A549 (cell line): ENCODE measurements around the gene RNASE7. TPM values are rescaled to one million over a fixed set of nuclear protein-coding genes. Genes with fewer than 3 reads are reported as not detected.

Experiments
- ATAC-seq, 2 experiments: fragments of 200-7000 bp in 1 of 2; fragments of >200 bp in 1 of 2; cut with Nextera tagmentation in 1 of 2; cut with Tn5 transposase in 1 of 2; 3 replicates each; pipeline versions ENCODE4 v1.8.0 to v1.9.1; 2018 to 2020; ENCODE audit warnings: mild to moderate bottlenecking in 1 of 2, moderate library complexity in 1 of 2
- CTCF ChIA-PET: fragments of 300-600 bp; sonication (Branson Sonifier 250); formaldehyde crosslinking; extraction: SDS; loops from one replicate; lab custom pipeline; 2021; ENCODE audit warnings: antibody characterized with exemption, inconsistent platforms; lab: Yijun Ruan, JAX
- POLR2A ChIA-PET: fragments of 350-600 bp; formaldehyde crosslinking; extraction: SDS; loops from one replicate; lab custom pipeline; 2021; ENCODE audit warnings: antibody characterized with exemption, inconsistent platforms; lab: Yijun Ruan, JAX
- DNase-seq, 2 experiments: peaks; one replicate each; pipeline versions ENCODE4 v3.0.0 to v3.0.0-alpha.2; 2011 to 2016; ENCODE audit warnings: low read depth in 1 of 2, low spot score in 1 of 2
- FAIRE-seq: peaks from 2 replicates; lab custom pipeline; 2011; peaks lifted over from hg19 to GRCh38; lab: Jason Lieb, UNC
- H3K27ac ChIP-seq, 2 experiments: fragments of >200 bp; sonication (Bioruptor Twin); formaldehyde crosslinking; 3 replicates each; pipeline ENCODE4 v1.5.1; 2016 to 2017
- H3K4me1 ChIP-seq: fragments of >200 bp; sonication (Bioruptor Twin); formaldehyde crosslinking; 3 replicates; pipeline ENCODE4 v1.6.1; 2016
- H3K4me2 ChIP-seq: fragments of >200 bp; sonication (Bioruptor Twin); formaldehyde crosslinking; 3 replicates; pipeline ENCODE4 v1.6.1; 2016
- H3K4me3 ChIP-seq: fragments of >200 bp; sonication (Bioruptor Twin); formaldehyde crosslinking; 3 replicates; pipeline ENCODE4 v1.5.1; 2016
- H3K9me3 ChIP-seq: fragments of >200 bp; sonication (Bioruptor Twin); formaldehyde crosslinking; 3 replicates; pipeline ENCODE4 v1.6.1; 2016
- BHLHE40 ChIP-seq: IDR thresholded peaks from 2 replicates; pipeline ENCODE4 v1.6.1; 2012; ENCODE audit warnings: low read depth, low read length, inconsistent platforms
- CHD2 ChIP-seq: fragments of 150-350 bp; IDR thresholded peaks from 2 replicates; pipeline ENCODE4 v1.6.1; 2014; ENCODE audit warnings: low read length; ENCODE audit not compliant: partially characterized antibody
- CHD4 ChIP-seq: fragments of 200-600 bp; sonication (generic); IDR thresholded peaks from 2 replicates; pipeline ENCODE4 v1.6.1; 2016; ENCODE audit warnings: antibody characterized with exemption, mild to moderate bottlenecking, borderline replicate concordance
- ESRRA ChIP-seq: fragments of 150-350 bp; IDR thresholded peaks from 2 replicates; pipeline ENCODE4 v1.6.1; 2014; ENCODE audit warnings: mild to moderate bottlenecking, low read length, borderline replicate concordance
- FOSB ChIP-seq: fragments of 250-450 bp; sonication (Bioruptor Pico); IDR thresholded peaks from 2 replicates; pipeline ENCODE4 v1.5.0; 2020; ENCODE audit warnings: mild to moderate bottlenecking, moderate library complexity
- GATA3 ChIP-seq: IDR thresholded peaks from 2 replicates; pipeline ENCODE4 v1.6.1; 2012; ENCODE audit warnings: borderline replicate concordance
- HOXA7 ChIP-seq: fragments of 250-450 bp; sonication (Bioruptor Pico); IDR thresholded peaks from 2 replicates; pipeline ENCODE4 v1.5.0; 2020; ENCODE audit warnings: mild to moderate bottlenecking, moderate library complexity
- HOXB13 ChIP-seq: fragments of 250-450 bp; sonication (Bioruptor Pico); IDR thresholded peaks from 2 replicates; pipeline ENCODE4 v1.5.0; 2020; ENCODE audit warnings: low read depth, mild to moderate bottlenecking, moderate library complexity
- JUN ChIP-seq, 2 experiments: fragments of >200 bp; sonication (Bioruptor Twin); formaldehyde crosslinking; IDR thresholded peaks; 2 replicates in 1 of 2; 3 replicates in 1 of 2; pipeline ENCODE4 v1.6.1; 2016 to 2017
- KDM5A ChIP-seq: fragments of 200-600 bp; sonication (generic); IDR thresholded peaks from 2 replicates; pipeline ENCODE4 v1.6.1; 2016; ENCODE audit warnings: antibody characterized with exemption, mild to moderate bottlenecking
- MYC ChIP-seq: IDR thresholded peaks from 2 replicates; pipeline ENCODE4 v1.6.1; 2012; ENCODE audit warnings: mild to moderate bottlenecking, inconsistent platforms, low read length, improper control_type of control experiment, borderline replicate concordance
- NFE2L2 ChIP-seq: fragments of 150-350 bp; conservative IDR thresholded peaks from 2 replicates; pipeline ENCODE4 v1.6.1; 2014; ENCODE audit warnings: low read length
- POLR2A ChIP-seq: IDR thresholded peaks from 2 replicates; pipeline ENCODE4 v1.6.1; 2012; ENCODE audit warnings: mild to moderate bottlenecking, low read length
- POLR2AphosphoS2 ChIP-seq: conservative IDR thresholded peaks from 2 replicates; pipeline ENCODE4 v1.6.1; 2012; ENCODE audit warnings: low read length, improper control_type of control experiment, inconsistent platforms
- REST ChIP-seq: fragments of 200-600 bp; sonication (generic); IDR thresholded peaks from 2 replicates; pipeline ENCODE4 v1.6.1; 2016; ENCODE audit warnings: antibody characterized with exemption, mild to moderate bottlenecking, moderate library complexity
- SMC3 ChIP-seq: fragments of >200 bp; sonication (Bioruptor Twin); formaldehyde crosslinking; IDR thresholded peaks from 3 replicates; pipeline ENCODE4 v1.6.1; 2018; ENCODE audit warnings: inconsistent platforms
- TP53 ChIP-seq: fragments of 250-450 bp; sonication (Bioruptor Pico); IDR thresholded peaks from 2 replicates; pipeline ENCODE4 v1.5.0; 2021; ENCODE audit warnings: mild to moderate bottlenecking, moderate library complexity
- WGBS: methylation state at CpG from one replicate; pipeline ENCODE4 v1.1.6; 2017; ENCODE audit errors: missing lambda C conversion rate; 5-methylcytosine and 5-hydroxymethylcytosine counted together
- polyA plus RNA-seq, 4 experiments: library from polyadenylated mRNA; depleted of rRNA in 3 of 4; stranded (reverse); fragments of >200 nt; fragmentation: RNase III in 1 of 4; extraction: RNeasy Plus Mini Kit Qiagen cat#74134 plus additional on column Dnase treatment in 1 of 4; gene quantifications; 2 replicates in 3 of 4; 3 replicates in 1 of 4; pipeline ENCODE4 v1.2.3, GENCODE V29; 2011 to 2017
- TF ChIP-seq, protein P1 (sequence below): fragments of >200 bp; sonication (Bioruptor Twin); formaldehyde crosslinking; IDR thresholded peaks from 3 replicates; pipeline ENCODE4 v1.6.1; 2016
- TF ChIP-seq, protein P2 (sequence below): fragments of >200 bp; sonication (Bioruptor Twin); formaldehyde crosslinking; IDR thresholded peaks from 3 replicates; pipeline ENCODE4 v1.5.1; 2016

The RNASE7 gene
- polyA plus RNA-seq, 2 of the 4 experiments (the other 2 are of a cell fraction) = not detected

GRCh38 chr14:21075719-21076437 is 33.7 kb downstream of the RNASE7 start:
- 93% methylated on average over 9 of the region's 9 CpGs for WGBS
- Histone ChIP-seq H3K4me2 (no peak overlapping the region), H3K4me3 (no peak overlapping the region), H3K4me1 (peaks cover 9% of the 10 kb centered on the region), H3K9me3 (no peaks in the 10 kb centered on the region), H3K27ac (no peak overlapping the region)
- DNase-seq = no peak
- ChIA-PET POLR2A (no interaction called here), CTCF (interaction anchor here (6.6 to 15.5 kb wide), 2 partner anchors 16 to 26 kb away, joined by 100 to 369 read pairs; partner anchors contain the start of genes TMEM253 and ZNF219)
- ATAC-seq = no peak
- TF ChIP-seq BHLHE40 (no peak), FOSB (CRISPR knock-in tag) (no peak), CHD4 (no peak), POLR2AphosphoS2 (no peak), HOXA7 (CRISPR knock-in tag) (no peak), REST (no peak)
- TF ChIP-seq, protein P1, sequence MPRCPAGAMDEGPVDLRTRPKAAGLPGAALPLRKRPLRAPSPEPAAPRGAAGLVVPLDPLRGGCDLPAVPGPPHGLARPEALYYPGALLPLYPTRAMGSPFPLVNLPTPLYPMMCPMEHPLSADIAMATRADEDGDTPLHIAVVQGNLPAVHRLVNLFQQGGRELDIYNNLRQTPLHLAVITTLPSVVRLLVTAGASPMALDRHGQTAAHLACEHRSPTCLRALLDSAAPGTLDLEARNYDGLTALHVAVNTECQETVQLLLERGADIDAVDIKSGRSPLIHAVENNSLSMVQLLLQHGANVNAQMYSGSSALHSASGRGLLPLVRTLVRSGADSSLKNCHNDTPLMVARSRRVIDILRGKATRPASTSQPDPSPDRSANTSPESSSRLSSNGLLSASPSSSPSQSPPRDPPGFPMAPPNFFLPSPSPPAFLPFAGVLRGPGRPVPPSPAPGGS = no peak
- TF ChIP-seq, protein P2, sequence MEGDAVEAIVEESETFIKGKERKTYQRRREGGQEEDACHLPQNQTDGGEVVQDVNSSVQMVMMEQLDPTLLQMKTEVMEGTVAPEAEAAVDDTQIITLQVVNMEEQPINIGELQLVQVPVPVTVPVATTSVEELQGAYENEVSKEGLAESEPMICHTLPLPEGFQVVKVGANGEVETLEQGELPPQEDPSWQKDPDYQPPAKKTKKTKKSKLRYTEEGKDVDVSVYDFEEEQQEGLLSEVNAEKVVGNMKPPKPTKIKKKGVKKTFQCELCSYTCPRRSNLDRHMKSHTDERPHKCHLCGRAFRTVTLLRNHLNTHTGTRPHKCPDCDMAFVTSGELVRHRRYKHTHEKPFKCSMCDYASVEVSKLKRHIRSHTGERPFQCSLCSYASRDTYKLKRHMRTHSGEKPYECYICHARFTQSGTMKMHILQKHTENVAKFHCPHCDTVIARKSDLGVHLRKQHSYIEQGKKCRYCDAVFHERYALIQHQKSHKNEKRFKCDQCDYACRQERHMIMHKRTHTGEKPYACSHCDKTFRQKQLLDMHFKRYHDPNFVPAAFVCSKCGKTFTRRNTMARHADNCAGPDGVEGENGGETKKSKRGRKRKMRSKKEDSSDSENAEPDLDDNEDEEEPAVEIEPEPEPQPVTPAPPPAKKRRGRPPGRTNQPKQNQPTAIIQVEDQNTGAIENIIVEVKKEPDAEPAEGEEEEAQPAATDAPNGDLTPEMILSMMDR = no peak
- no peak for FAIRE-seq

DNA sequence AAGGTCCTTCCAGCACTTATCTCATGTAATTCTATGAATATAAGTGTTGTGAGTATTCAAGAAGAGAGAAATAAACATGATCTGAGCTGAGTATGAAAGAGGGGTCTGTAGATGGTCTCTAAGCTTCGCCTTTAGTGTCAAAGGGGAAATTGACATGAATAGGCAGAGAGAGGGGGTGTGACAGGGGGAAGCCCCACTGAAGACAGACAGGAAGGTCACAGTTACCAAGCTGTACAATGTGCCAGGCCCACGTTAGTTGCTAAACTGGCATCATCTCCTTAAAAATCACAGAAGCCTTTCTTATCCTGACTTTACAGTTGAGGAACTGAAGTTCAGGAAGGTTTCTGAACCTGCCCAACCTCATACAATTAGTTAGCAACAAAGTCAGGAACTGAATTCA is 35.5 kb downstream of the RNASE7 start:
- TF ChIP-seq MYC (no peak), TP53 (CRISPR knock-in tag) (no peak)
- ATAC-seq (no peak), DNase-seq (no peak), FAIRE-seq (no peak)
- Histone ChIP-seq H3K9me3 (no peaks in the 10 kb centered on the region), H3K4me1 (no peaks in the 10 kb centered on the region), H3K27ac (no peak overlapping the region), H3K4me3 (no peak overlapping the region), H3K4me2 (no peak overlapping the region)
- ChIA-PET POLR2A (interaction anchor here (1.1 kb wide), 1 partner anchor 9 kb away, joined by 3 read pairs; no protein-coding TSS in a partner anchor), CTCF (interaction anchor here (3.3 to 15.5 kb wide), 3 partner anchors 10 to 27 kb away, joined by 16 to 369 read pairs (median 191); partner anchors contain the start of genes TMEM253 and ZNF219)
- WGBS = 89% methylated on average over 2 of the region's 2 CpGs

DNA sequence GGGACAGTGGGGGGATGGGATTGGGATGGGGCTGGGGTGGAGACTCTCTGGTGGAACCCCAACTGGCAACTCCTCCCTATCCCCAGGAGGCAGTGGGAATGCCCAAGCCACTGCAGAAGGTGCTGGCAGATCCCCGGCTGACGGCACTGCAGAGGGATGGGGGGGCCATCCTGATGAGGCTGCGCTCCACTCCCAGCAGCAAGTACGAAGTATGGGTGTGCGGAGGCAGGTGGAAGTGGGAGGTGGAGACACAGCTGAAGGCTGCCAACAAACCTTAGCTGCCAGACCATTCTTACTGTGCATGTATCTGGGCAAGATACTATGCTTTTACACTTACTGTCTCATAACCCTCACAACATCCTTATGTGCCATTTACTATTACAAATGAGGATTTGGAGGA is 36.1 kb downstream of the RNASE7 start:
- ATAC-seq (no peak), DNase-seq (no peak), FAIRE-seq (no peak)
- ChIA-PET CTCF (interaction anchor here (3.3 to 15.5 kb wide), 3 partner anchors 11 to 27 kb away, joined by 16 to 369 read pairs (median 191); partner anchors contain the start of genes TMEM253 and ZNF219), POLR2A (no interaction called here)
- Histone ChIP-seq H3K9me3 (no peaks in the 10 kb centered on the region), H3K4me3 (no peak overlapping the region), H3K4me1 (no peaks in the 10 kb centered on the region), H3K27ac (no peak overlapping the region), H3K4me2 (no peak overlapping the region)
- TF ChIP-seq JUN (IDR thresholded peaks at IDR 0.05) (no peak), GATA3 (no peak), KDM5A (no peak), CHD2 (no peak), HOXB13 (no peak), SMC3 (no peak), POLR2A (no peak), ESRRA (no peak), NFE2L2 (no peak)
- WGBS = 98% methylated on average over 5 of the region's 5 CpGs
